GM19193 (cell line): Measurements from ENCODE around the gene FYB1.

ENCODE experiments used
- POLR2A ChIP-seq: IDR thresholded peaks from 4 replicates; pipeline ENCODE4 v1.6.1; 2011; ENCODE audit not compliant: insufficient read depth, insufficient read length; ENCODE audit errors: extremely low read depth

Gene FYB1

GRCh38 chr5:39167972-39168342 lies 51.4 kb downstream of the FYB1 start:
- no peak for TF ChIP-seq POLR2A

GRCh38 chr5:39167141-39167971 lies 52.0 kb downstream of the FYB1 start:
- TF ChIP-seq POLR2A, result no peak

- TF ChIP-seq POLR2A, result no peak
Observed at GRCh38 chr5:39164529-39165402, 54.6 kb downstream of the FYB1 start.

GRCh38 chr5:39164016-39164415 lies 55.3 kb downstream of the FYB1 start:
- no peak for TF ChIP-seq POLR2A

- TF ChIP-seq POLR2A, result no peak
Observed at GRCh38 chr5:39161578-39161977, 57.8 kb downstream of the FYB1 start.

GRCh38 chr5:39160576-39161213 lies 58.7 kb downstream of the FYB1 start:
- no peak for TF ChIP-seq POLR2A

- no peak for TF ChIP-seq POLR2A
Observed at GRCh38 chr5:39159811-39160490, 59.4 kb downstream of the FYB1 start.

GRCh38 chr5:39158786-39159185 lies 60.6 kb downstream of the FYB1 start:
- no peak for TF ChIP-seq POLR2A

GRCh38 chr5:39158127-39158593 lies 61.2 kb downstream of the FYB1 start:
- no peak for TF ChIP-seq POLR2A

GRCh38 chr5:39157701-39158100 lies 61.7 kb downstream of the FYB1 start:
- TF ChIP-seq POLR2A, result no peak

GRCh38 chr5:39156082-39156481 lies 63.3 kb downstream of the FYB1 start:
- TF ChIP-seq POLR2A, result no peak

- no peak for TF ChIP-seq POLR2A
Observed at GRCh38 chr5:39151745-39152144, 67.6 kb downstream of the FYB1 start.

- no peak for TF ChIP-seq POLR2A
Observed at GRCh38 chr5:39149966-39150365, 69.4 kb downstream of the FYB1 start.

- TF ChIP-seq POLR2A, result no peak
Observed at GRCh38 chr5:39148983-39149534, 70.3 kb downstream of the FYB1 start.
